Skeletal muscle tissue (tissue), 4 donors: Measurements from ENCODE around the gene NAALADL2. TPM values are rescaled to one million over a fixed set of nuclear protein-coding genes. Genes with fewer than 3 reads are reported as not detected.

Source experiments
- H3K27ac ChIP-seq: one replicate; pipeline ENCODE4 v1.7.0; 2013; ENCODE audit warnings: mild to moderate bottlenecking, low read depth, low read length, inconsistent platforms
- H3K27me3 ChIP-seq, 3 donors: one replicate each; pipeline ENCODE4 v1.7.0; 2013; ENCODE audit warnings: low read length in 3 of 3; ENCODE audit not compliant: control insufficient read depth in 3 of 3, insufficient read depth in 3 of 3
- H3K36me3 ChIP-seq, 3 donors: one replicate each; pipeline ENCODE4 v1.7.0; 2013; ENCODE audit warnings: low read length in 3 of 3; ENCODE audit not compliant: control insufficient read depth in 3 of 3, insufficient read depth in 3 of 3
- H3K4me1 ChIP-seq, 3 donors: one replicate each; pipeline ENCODE4 v1.7.0; 2013; ENCODE audit warnings: low read length in 3 of 3, mild to moderate bottlenecking in 3 of 3; ENCODE audit not compliant: control insufficient read depth in 3 of 3, insufficient read depth in 3 of 3
- H3K4me3 ChIP-seq, 3 donors: one replicate each; pipeline ENCODE4 v1.7.0; 2013; ENCODE audit warnings: low read length in 3 of 3
- H3K9ac ChIP-seq, 3 donors: one replicate each; pipeline ENCODE4 v1.7.0; 2013; ENCODE audit warnings: low read length in 3 of 3, mild to moderate bottlenecking in 3 of 3, moderate library complexity in 2 of 3, low read depth in 1 of 3
- H3K9me3 ChIP-seq, 3 donors: one replicate each; pipeline ENCODE4 v1.7.0; 2013; ENCODE audit warnings: low read length in 3 of 3; ENCODE audit not compliant: control insufficient read depth in 3 of 3
- total RNA-seq: library from RNA; depleted of rRNA; stranded (reverse); fragments of >200 nt; gene quantifications from one replicate; pipeline ENCODE4 v1.2.3, GENCODE V29; 2014
- donor health status: Osteomylitis.

NAALADL2 gene
- total RNA-seq, 1 donor from 2014 or later = 17.7 TPM

DNA sequence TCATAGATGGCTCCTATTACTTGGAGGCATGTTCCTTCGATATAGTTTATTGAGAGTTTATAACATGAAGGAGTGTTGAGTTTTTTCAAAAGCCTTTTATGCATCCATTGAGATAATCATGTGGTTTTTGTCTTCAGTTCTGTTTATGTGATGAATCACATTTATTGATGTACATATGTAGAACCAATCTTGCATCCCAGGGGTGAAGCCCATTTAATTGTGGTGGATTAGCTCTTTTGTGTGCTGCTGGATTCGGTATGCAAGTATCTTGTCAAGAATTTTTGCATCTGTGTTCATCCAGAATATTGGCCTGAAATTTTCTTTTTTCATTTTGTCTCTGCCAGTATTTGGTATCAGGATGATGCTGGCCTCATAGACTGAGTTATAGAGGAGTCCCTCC, 81.0 kb downstream of the NAALADL2 start:
- Histone ChIP-seq H3K27me3 (no peaks in the 10 kb centered on the region), H3K9me3 (peaks cover 0 to 4% (median 0%) of the 10 kb centered on the region in 3 donors), H3K36me3 (no peaks in the 10 kb centered on the region), H3K4me3 (no peak overlapping the region), H3K9ac (no peak overlapping the region), H3K4me1 (no peaks in the 10 kb centered on the region), H3K27ac (no peak overlapping the region)

DNA sequence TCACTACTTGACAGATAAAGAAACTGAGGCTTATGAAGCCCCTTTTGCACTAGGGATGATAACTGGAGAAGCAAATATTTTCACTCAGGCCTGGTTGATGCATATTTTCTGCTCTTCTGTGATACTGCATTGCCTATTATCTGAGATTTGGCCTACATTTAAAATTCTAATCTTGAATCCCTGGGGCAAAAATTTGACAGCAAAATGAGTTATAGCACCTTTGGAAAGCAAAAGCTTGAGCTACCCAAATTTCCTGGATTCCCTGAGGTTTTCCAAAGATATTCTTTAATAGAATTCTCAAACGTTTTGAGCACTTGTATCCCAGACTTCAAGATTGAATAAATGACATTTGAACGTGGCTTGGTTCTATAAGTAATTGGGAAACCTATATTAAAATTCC, 86.1 kb downstream of the NAALADL2 start:
- H3K27me3 ChIP-seq = no peaks in the 10 kb centered on the region
- H3K4me3 ChIP-seq = no peak overlapping the region
- no peaks in the 10 kb centered on the region for H3K4me1 ChIP-seq
- no peak overlapping the region for H3K9ac ChIP-seq
- H3K27ac ChIP-seq = no peak overlapping the region
- no peaks in the 10 kb centered on the region for H3K9me3 ChIP-seq
- no peaks in the 10 kb centered on the region for H3K36me3 ChIP-seq

DNA sequence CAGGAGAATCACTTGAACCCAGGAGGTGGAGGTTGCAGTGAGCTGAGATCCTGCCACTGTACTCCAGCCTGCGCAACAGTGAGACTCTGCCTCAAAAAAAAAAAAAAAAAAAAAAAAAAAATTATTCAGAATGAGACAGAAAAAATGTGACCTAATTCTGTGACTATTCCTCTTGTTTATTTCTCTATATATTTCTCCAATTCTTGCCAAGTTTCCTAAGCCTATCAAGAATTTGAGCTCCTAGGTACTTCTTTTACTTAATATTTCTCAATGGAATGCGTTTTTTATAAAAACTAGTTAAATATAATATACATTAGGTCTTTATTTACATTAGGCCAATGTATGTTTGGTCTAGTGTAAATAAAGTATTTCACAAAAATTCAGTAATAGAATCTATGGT, 86.8 kb downstream of the NAALADL2 start:
- H3K4me1 ChIP-seq = no peaks in the 10 kb centered on the region
- no peak overlapping the region for H3K4me3 ChIP-seq
- no peak overlapping the region for H3K9ac ChIP-seq
- no peaks in the 10 kb centered on the region for H3K36me3 ChIP-seq
- no peak overlapping the region for H3K27ac ChIP-seq
- H3K9me3 ChIP-seq = no peaks in the 10 kb centered on the region
- H3K27me3 ChIP-seq = no peaks in the 10 kb centered on the region

DNA sequence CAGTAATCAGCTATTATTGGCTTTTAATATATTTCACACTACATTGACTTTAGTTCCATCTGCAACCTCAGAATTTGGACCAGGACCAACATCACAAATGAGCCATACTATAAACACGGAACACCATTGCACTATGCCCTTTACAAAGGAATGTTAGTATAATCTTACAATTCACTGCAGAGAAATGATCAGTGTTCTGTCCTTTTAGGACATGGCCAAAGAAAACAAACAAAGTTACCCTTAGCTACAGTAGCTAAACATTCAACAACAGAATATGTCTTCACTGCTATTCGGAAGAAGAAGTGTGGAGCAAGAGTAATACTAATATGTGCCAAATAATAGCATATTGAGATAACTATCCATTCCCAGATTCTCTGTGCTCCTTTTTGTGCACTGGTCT, 90.4 kb downstream of the NAALADL2 start:
- Histone ChIP-seq H3K4me3 (no peak overlapping the region), H3K9ac (no peak overlapping the region), H3K27me3 (no peaks in the 10 kb centered on the region), H3K27ac (no peak overlapping the region), H3K36me3 (no peaks in the 10 kb centered on the region), H3K9me3 (no peaks in the 10 kb centered on the region), H3K4me1 (no peaks in the 10 kb centered on the region)

DNA sequence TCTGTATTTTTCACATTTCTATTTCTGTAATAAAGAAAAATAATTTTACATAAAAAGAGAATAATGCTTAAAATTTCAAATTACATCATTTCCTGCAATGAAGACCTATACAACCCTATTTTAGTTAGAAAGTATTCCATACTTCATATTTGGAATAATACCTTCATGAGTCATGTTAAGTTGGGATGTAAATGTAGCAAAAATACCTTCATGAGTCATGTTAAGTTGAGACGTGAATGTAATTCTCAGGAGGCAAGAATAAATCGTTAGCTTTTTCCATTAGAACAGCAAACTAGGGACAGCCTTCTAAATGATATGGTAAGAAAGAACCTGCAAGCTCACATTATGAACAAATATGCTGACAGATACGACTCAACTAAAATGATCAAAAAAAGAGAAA, 91.9 kb downstream of the NAALADL2 start:
- H3K4me3 ChIP-seq = no peak overlapping the region
- no peaks in the 10 kb centered on the region for H3K9me3 ChIP-seq
- no peaks in the 10 kb centered on the region for H3K27me3 ChIP-seq
- H3K27ac ChIP-seq = no peak overlapping the region
- no peak overlapping the region for H3K9ac ChIP-seq
- H3K4me1 ChIP-seq = no peaks in the 10 kb centered on the region
- no peaks in the 10 kb centered on the region for H3K36me3 ChIP-seq

DNA sequence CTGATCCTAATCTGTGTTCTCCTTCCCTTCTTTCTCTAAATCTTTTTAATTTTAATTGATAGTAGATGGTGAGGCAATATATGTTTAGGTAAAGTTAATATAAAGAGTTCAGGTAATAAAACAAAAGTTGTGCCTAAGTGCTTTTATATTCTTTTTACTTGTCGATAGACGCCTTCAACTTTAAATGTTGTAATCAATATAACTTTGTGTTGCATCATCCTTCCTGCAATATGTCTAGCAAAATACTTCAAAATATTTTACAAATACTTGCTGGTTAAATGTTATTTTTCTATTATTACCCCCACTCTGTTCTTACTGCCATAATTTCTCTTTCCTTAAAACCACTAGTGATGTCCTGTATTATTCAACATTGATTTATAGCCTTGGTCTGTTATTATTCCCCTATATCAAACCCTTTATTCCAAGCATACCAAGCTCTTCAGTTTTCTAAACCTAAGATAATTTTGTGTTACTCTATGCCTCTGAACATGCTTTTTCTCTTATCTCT, 92.4 kb downstream of the NAALADL2 start:
- H3K27ac ChIP-seq = no peak overlapping the region
- H3K36me3 ChIP-seq = no peaks in the 10 kb centered on the region
- H3K9ac ChIP-seq = no peak overlapping the region
- no peaks in the 10 kb centered on the region for H3K9me3 ChIP-seq
- H3K4me3 ChIP-seq = no peak overlapping the region
- H3K27me3 ChIP-seq = no peaks in the 10 kb centered on the region
- H3K4me1 ChIP-seq = no peaks in the 10 kb centered on the region

DNA sequence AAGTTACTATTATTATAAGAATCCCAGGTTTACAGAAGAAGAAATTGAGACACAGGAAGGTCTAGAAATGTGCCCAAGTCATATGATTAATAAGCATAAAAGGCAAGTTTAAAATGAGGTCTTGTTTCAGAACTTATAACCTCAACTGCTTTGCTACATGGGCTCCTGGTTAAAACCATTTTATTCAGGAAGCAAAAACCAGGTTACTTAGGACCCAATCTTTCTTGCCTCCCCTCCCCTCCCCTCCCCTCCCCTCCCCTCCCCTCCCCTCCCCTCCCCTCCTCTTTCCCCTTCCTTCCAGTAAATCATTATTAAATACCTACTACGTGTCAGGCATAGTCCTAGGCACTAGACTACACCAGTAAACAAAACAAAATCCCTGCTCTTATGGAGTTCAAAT, 93.9 kb downstream of the NAALADL2 start:
- Histone ChIP-seq H3K27me3 (no peaks in the 10 kb centered on the region), H3K4me1 (no peaks in the 10 kb centered on the region), H3K9me3 (no peaks in the 10 kb centered on the region), H3K9ac (no peak overlapping the region), H3K4me3 (no peak overlapping the region), H3K36me3 (no peaks in the 10 kb centered on the region), H3K27ac (no peak overlapping the region)

DNA sequence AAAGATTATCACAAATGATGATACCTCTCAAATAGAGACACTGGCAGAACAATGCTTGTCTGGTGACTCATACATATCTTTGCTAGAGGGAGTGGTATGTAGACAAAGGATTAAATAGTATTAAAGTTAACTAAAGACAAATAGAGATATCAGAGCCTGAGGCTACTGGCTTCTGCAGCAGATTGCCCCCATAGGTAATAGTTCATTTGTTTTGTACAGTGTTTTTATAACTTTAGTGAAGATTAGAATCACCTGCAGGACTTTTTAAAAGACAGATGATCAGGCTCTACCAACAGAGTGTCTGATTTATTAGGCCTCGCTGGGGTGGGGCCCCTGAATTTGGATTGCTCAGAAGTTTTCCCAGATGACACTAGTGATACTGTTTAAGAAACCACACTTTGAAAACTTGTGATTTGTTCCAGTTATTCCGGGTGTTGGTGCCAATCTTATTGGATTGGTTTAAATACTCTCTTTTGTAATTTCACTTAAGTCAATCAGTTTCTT, 96.4 kb downstream of the NAALADL2 start:
- no peaks in the 10 kb centered on the region for H3K36me3 ChIP-seq
- H3K9me3 ChIP-seq = no peaks in the 10 kb centered on the region
- no peaks in the 10 kb centered on the region for H3K4me1 ChIP-seq
- no peaks in the 10 kb centered on the region for H3K27me3 ChIP-seq
- H3K27ac ChIP-seq = no peak overlapping the region
- H3K9ac ChIP-seq = no peak overlapping the region
- H3K4me3 ChIP-seq = no peak overlapping the region

DNA sequence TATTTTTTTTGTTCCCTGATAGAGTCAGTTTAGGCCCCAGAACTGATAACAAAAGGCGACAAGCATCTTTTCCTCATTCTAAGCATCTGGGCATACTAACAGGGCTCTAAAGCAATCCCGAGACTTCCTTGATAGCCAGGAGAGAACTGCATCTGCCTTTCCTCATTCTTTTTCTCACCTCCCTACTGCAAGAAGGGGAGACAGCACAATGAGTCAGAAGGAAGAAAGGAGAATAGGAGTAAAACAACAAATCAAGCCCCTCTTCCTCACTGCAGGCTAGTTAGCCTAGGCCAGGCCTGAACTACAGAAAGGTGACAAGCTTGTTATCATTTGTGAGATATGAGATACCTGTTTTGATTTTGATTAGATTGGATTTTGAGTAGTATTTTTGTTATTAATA, 97.9 kb downstream of the NAALADL2 start:
- Histone ChIP-seq H3K4me1 (no peaks in the 10 kb centered on the region), H3K9ac (no peak overlapping the region), H3K27me3 (no peaks in the 10 kb centered on the region)

DNA sequence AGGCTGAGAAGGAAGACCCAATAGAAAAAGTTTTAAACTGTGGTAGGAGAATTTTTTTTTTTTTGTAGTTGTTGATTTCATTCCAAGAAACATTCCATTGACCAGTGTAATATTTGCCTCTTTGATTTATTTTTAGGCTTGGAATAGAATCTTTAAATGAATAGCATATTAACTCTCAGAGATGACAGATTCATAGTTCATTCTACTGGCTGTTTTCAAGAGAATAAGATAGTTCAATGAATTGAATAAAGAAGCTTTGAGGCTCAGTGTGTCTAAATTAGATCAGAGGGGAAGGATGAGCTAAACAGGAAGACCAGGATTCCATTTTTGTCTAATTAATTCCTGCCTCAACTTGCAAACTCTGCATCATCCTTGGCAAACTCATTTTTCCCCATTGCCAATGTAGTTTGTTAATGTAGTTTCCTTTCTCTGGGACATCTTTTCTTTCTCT, 98.4 kb downstream of the NAALADL2 start:
- Histone ChIP-seq H3K9ac (no peak overlapping the region), H3K27ac (no peak overlapping the region)

More for the DNA sequence above, 97.9 kb downstream of the NAALADL2 start:
- Histone ChIP-seq H3K4me3 (no peak overlapping the region), H3K9me3 (no peaks in the 10 kb centered on the region), H3K27ac (no peak overlapping the region), H3K36me3 (no peaks in the 10 kb centered on the region)

More for the DNA sequence above, 98.4 kb downstream of the NAALADL2 start:
- H3K9me3 ChIP-seq = no peaks in the 10 kb centered on the region
- no peaks in the 10 kb centered on the region for H3K4me1 ChIP-seq
- no peaks in the 10 kb centered on the region for H3K36me3 ChIP-seq
- H3K27me3 ChIP-seq = no peaks in the 10 kb centered on the region
- H3K4me3 ChIP-seq = no peak overlapping the region
